ENCODE measurements around the gene ZFY. TPM values are rescaled to one million over a fixed set of nuclear protein-coding genes. Genes with fewer than 3 reads are reported as not detected.
"Not testable (repeated sequence)": the region's sequence is repeated elsewhere in the genome, so short reads cannot be mapped to it uniquely, and the experiment has no call there.

ZFY gene
- total and polyA plus RNA-seq, 5 donors from 2014 or later, result 10.0 TPM; not detected in 4

DNA sequence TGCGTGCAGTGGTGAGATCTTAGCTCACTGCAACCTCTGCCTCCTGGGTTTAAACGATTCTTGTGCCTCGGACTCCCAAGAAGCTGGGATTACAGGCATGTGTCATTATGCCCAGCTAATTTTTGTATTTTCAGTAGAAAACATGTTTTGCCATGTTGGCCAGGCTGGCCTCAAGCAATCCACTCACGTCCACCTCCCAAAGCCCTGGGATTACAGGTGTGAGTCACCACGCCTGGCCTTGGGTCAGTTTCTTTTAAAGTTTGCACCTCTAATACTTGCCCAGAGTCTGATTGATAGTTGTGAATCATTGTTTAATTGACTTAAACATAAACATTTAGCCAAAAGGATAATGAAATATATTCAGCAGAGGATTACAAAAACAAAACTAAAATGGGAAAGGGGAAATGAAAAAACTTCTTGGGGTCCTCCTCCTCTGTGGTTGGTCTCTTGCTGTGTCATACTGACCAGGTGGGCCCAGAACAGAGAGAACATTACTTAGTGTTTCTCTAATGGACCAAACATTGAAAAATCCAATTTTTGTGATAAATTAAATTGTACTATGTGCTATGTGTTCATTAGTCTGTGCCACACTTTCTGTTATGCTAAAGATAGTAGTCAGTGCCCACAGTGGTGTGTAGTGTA, 38.0 kb downstream of the ZFY start:
- no peaks in the 10 kb centered on the region for H3K4me1 ChIP-seq (ENCODE audit: control insufficient read depth, insufficient read depth, low read length, poor library complexity, severe bottlenecking)
- H3K9me3 ChIP-seq (ENCODE audit: control insufficient read depth in 2 of 2, low read length in 2 of 2), result no peaks in the 10 kb centered on the region
- peaks cover 1% of the 10 kb centered on the region for H3K36me3 ChIP-seq (ENCODE audit: control insufficient read depth, insufficient read depth, low read length)
- no peak overlapping the region for H3K4me3 ChIP-seq (ENCODE audit: low read depth, low read length)
- H3K27ac Mint-ChIP-seq, result no peak overlapping the region
- no peaks in the 10 kb centered on the region for H3K27me3 ChIP-seq (ENCODE audit: control insufficient read depth, insufficient read depth, low read length)
- ATAC-seq (ENCODE audit: low read depth in 2 of 2) (no peak), DNase-seq (no peak)
- no peaks in the 10 kb centered on the region for H3K27me3 Mint-ChIP-seq
- no peak overlapping the region for H3K4me3 Mint-ChIP-seq
- no peak overlapping the region for H3K27ac ChIP-seq (ENCODE audit: insufficient read depth, low read length, poor library complexity, severe bottlenecking)
- H3K36me3 Mint-ChIP-seq, result no peaks in the 10 kb centered on the region
- peaks cover 0 to 20% (median 10%) of the 10 kb centered on the region in 4 donors for H3K4me1 Mint-ChIP-seq
- no peaks in the 10 kb centered on the region for H3K9me3 Mint-ChIP-seq

GRCh38 chrY:2979283-2979682, 44.1 kb downstream of the ZFY start:
- DNase-seq, result no peak
- Mint-ChIP-seq H3K9me3 (no peaks in the 10 kb centered on the region), H3K27ac (no peak overlapping the region), H3K36me3 (no peaks in the 10 kb centered on the region), H3K27me3 (no peaks in the 10 kb centered on the region), H3K4me3 (no peak overlapping the region), H3K4me1 (no peaks in the 10 kb centered on the region)
- Histone ChIP-seq H3K9me3 (ENCODE audit: control insufficient read depth in 2 of 2, low read length in 2 of 2) (no peaks in the 10 kb centered on the region), H3K27me3 (ENCODE audit: control insufficient read depth, insufficient read depth, low read length) (no peaks in the 10 kb centered on the region), H3K4me3 (ENCODE audit: low read depth, low read length) (no peak overlapping the region), H3K4me1 (ENCODE audit: control insufficient read depth, insufficient read depth, low read length, poor library complexity, severe bottlenecking) (no peaks in the 10 kb centered on the region), H3K36me3 (ENCODE audit: control insufficient read depth, insufficient read depth, low read length) (peaks cover 11% of the 10 kb centered on the region), H3K27ac (ENCODE audit: insufficient read depth, low read length, poor library complexity, severe bottlenecking) (no peak overlapping the region)
- ATAC-seq (ENCODE audit: low read depth in 2 of 2), result no peak

- no peak overlapping the region for H3K4me3 ChIP-seq (ENCODE audit: low read depth, low read length)
- H3K4me1 ChIP-seq (ENCODE audit: control insufficient read depth, insufficient read depth, low read length, poor library complexity, severe bottlenecking), result no peaks in the 10 kb centered on the region
- Mint-ChIP-seq H3K4me1 (no peaks in the 10 kb centered on the region), H3K27ac (no peak overlapping the region), H3K36me3 (no peaks in the 10 kb centered on the region), H3K27me3 (no peaks in the 10 kb centered on the region), H3K9me3 (no peaks in the 10 kb centered on the region), H3K4me3 (no peak overlapping the region)
- no peak overlapping the region for H3K27ac ChIP-seq (ENCODE audit: insufficient read depth, low read length, poor library complexity, severe bottlenecking)
- ATAC-seq (ENCODE audit: low read depth in 2 of 2) (no peak), DNase-seq (no peak)
- no peaks in the 10 kb centered on the region for H3K27me3 ChIP-seq (ENCODE audit: control insufficient read depth, insufficient read depth, low read length)
- H3K9me3 ChIP-seq (ENCODE audit: control insufficient read depth in 2 of 2, low read length in 2 of 2), result no peaks in the 10 kb centered on the region
- peaks cover 3% of the 10 kb centered on the region for H3K36me3 ChIP-seq (ENCODE audit: control insufficient read depth, insufficient read depth, low read length)
Observed at GRCh38 chrY:2984491-2984890, 49.3 kb downstream of the ZFY start.

DNA sequence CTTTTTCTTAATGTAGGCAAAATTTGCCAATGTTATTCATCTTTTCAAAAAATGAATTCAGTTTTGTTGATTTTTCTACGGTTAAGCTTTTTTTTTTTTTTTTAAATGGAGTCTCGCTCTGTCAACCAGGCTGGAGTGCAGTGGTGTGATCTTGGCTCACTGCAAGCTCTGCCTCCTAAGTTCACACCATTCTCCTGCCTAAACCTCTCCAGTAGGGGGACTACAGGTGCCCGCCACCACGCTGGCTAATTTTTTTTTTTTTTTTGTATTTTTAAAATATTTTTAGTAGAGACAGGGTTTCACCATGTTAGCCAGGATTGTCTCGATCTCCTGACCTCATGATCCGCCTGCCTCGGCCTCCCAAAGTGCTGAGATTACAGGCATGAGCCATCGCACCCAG, 52.0 kb downstream of the ZFY start:
- H3K36me3 ChIP-seq (ENCODE audit: control insufficient read depth, insufficient read depth, low read length); H3K4me1 Mint-ChIP-seq; H3K9me3 ChIP-seq (ENCODE audit: control insufficient read depth in 2 of 2, low read length in 2 of 2); H3K9me3 Mint-ChIP-seq; H3K4me3 ChIP-seq (ENCODE audit: low read depth, low read length); H3K27ac ChIP-seq (ENCODE audit: insufficient read depth, low read length, poor library complexity, severe bottlenecking); H3K27me3 ChIP-seq (ENCODE audit: control insufficient read depth, insufficient read depth, low read length); H3K4me1 ChIP-seq (ENCODE audit: control insufficient read depth, insufficient read depth, low read length, poor library complexity, severe bottlenecking); DNase-seq; ATAC-seq (ENCODE audit: low read depth in 2 of 2); H3K27me3 Mint-ChIP-seq; H3K36me3 Mint-ChIP-seq; H3K4me3 Mint-ChIP-seq: not testable (repeated sequence)
- H3K27ac Mint-ChIP-seq, result peak overlapping the region in 1 of 3 donors; percentile 41

- H3K36me3 ChIP-seq (ENCODE audit: control insufficient read depth, insufficient read depth, low read length); H3K4me3 Mint-ChIP-seq; H3K9me3 ChIP-seq (ENCODE audit: control insufficient read depth in 2 of 2, low read length in 2 of 2); H3K27ac ChIP-seq (ENCODE audit: insufficient read depth, low read length, poor library complexity, severe bottlenecking); H3K4me1 Mint-ChIP-seq; ATAC-seq (ENCODE audit: low read depth in 2 of 2); H3K27me3 ChIP-seq (ENCODE audit: control insufficient read depth, insufficient read depth, low read length); H3K4me1 ChIP-seq (ENCODE audit: control insufficient read depth, insufficient read depth, low read length, poor library complexity, severe bottlenecking); DNase-seq; H3K4me3 ChIP-seq (ENCODE audit: low read depth, low read length); H3K36me3 Mint-ChIP-seq; H3K9me3 Mint-ChIP-seq; H3K27me3 Mint-ChIP-seq; H3K27ac Mint-ChIP-seq: not testable (repeated sequence)
Observed at GRCh38 chrY:2997369-2997768, 62.2 kb downstream of the ZFY start.

DNA sequence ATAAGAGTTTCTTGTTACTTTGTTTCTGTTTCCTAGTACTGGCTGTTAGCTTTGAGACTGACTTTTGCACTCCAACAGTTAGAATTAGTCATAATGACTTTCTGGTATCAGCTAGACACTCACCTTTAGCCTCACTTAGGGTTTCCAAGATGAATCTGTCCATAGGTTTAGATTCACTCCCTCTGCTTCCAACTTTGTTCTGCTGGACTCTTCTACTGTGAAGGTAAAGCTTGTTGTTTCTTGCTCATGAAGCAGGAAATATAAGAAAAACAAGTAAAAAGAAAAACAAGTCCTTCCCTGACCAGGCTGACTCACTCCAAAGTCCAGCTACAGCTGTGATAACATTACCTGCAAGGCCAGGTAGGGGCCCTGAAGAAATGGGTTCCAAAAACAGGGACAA, 67.0 kb downstream of the ZFY start:
- DNase-seq (no peak), ATAC-seq (ENCODE audit: low read depth in 2 of 2) (peak; percentile 33 to 48)
- Histone ChIP-seq H3K9me3 (ENCODE audit: control insufficient read depth in 2 of 2, low read length in 2 of 2) (no peaks in the 10 kb centered on the region), H3K4me1 (ENCODE audit: control insufficient read depth, insufficient read depth, low read length, poor library complexity, severe bottlenecking) (peaks cover 5% of the 10 kb centered on the region), H3K4me3 (ENCODE audit: low read depth, low read length) (peak overlapping the region; percentile 91), H3K36me3 (ENCODE audit: control insufficient read depth, insufficient read depth, low read length) (no peaks in the 10 kb centered on the region), H3K27me3 (ENCODE audit: control insufficient read depth, insufficient read depth, low read length) (no peaks in the 10 kb centered on the region), H3K27ac (ENCODE audit: insufficient read depth, low read length, poor library complexity, severe bottlenecking) (peak overlapping the region; percentile 79)
- Mint-ChIP-seq H3K9me3 (no peaks in the 10 kb centered on the region), H3K27me3 (no peaks in the 10 kb centered on the region), H3K27ac (peak overlapping the region in 1 of 3 donors; percentile 98), H3K36me3 (no peaks in the 10 kb centered on the region), H3K4me3 (peak overlapping the region in 1 of 4 donors; percentile 98), H3K4me1 (peaks cover 0 to 34% (median 16%) of the 10 kb centered on the region in 4 donors)

DNA sequence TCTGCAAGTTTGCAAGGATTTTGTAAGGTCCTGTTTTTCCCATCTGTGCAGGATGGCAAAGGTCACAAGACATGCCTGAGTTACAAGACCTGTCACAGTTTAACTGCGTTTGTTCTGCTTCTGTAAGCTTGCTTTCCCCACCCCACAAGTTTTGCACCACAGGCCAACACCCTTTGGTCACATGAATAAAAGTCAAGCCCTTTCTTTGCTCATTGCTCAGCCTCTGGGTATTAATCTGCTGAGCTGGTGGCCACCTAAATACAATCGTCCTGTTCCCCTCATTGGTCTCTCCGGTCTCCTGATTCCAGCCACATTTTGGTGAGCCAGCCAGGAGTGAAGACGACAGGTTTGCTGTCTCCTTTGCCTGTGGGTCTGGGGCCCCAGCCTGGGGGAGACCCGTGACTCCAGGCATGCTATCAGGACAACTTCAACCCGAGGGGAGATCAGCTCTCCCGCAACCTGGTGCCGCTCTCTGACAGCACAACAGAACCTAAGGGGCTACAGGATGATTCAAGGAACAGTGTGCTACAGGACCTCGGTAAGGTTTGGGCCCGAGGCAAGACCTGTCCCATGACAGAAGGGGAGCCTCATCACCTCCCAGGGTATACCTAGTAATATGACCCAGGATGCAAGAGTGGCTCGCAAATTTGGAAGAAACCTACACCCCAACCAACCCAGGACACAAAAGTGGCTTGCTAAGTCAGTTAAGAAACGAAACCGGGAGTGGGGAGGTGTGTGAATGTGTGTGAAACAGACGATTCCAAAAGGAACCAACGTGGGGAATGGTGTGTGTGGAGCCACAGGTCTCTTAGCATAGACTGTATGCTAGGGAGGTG, 67.7 kb downstream of the ZFY start:
- ATAC-seq (ENCODE audit: low read depth in 2 of 2) (peak; percentile 32 to 38), DNase-seq (no peak)
- no peaks in the 10 kb centered on the region for H3K9me3 Mint-ChIP-seq
- H3K4me3 Mint-ChIP-seq, result peak overlapping the region in 1 of 4 donors; percentile 98
- no peaks in the 10 kb centered on the region for H3K27me3 Mint-ChIP-seq
- H3K4me1 ChIP-seq (ENCODE audit: control insufficient read depth, insufficient read depth, low read length, poor library complexity, severe bottlenecking), result peaks cover 5% of the 10 kb centered on the region
- peaks cover 0 to 38% (median 16%) of the 10 kb centered on the region in 4 donors for H3K4me1 Mint-ChIP-seq
- H3K36me3 Mint-ChIP-seq, result no peaks in the 10 kb centered on the region
- peak overlapping the region; percentile 91 for H3K4me3 ChIP-seq (ENCODE audit: low read depth, low read length)
- H3K9me3 ChIP-seq (ENCODE audit: control insufficient read depth in 2 of 2, low read length in 2 of 2), result no peaks in the 10 kb centered on the region
- peak overlapping the region in 1 of 3 donors; percentile 98 for H3K27ac Mint-ChIP-seq
- H3K27ac ChIP-seq (ENCODE audit: insufficient read depth, low read length, poor library complexity, severe bottlenecking), result peak overlapping the region; percentile 79
- H3K36me3 ChIP-seq (ENCODE audit: control insufficient read depth, insufficient read depth, low read length), result no peaks in the 10 kb centered on the region
- H3K27me3 ChIP-seq (ENCODE audit: control insufficient read depth, insufficient read depth, low read length), result no peaks in the 10 kb centered on the region

- Mint-ChIP-seq H3K27me3 (no peaks in the 10 kb centered on the region), H3K36me3 (no peaks in the 10 kb centered on the region), H3K4me1 (peaks cover 0 to 38% (median 18%) of the 10 kb centered on the region in 4 donors), H3K9me3 (no peaks in the 10 kb centered on the region), H3K27ac (peak overlapping the region in 1 of 3 donors; percentile 98), H3K4me3 (peak overlapping the region in 1 of 4 donors; percentile 98)
- Histone ChIP-seq H3K27ac (ENCODE audit: insufficient read depth, low read length, poor library complexity, severe bottlenecking) (peak overlapping the region; percentile 79), H3K36me3 (ENCODE audit: control insufficient read depth, insufficient read depth, low read length) (no peaks in the 10 kb centered on the region), H3K9me3 (ENCODE audit: control insufficient read depth in 2 of 2, low read length in 2 of 2) (no peaks in the 10 kb centered on the region), H3K27me3 (ENCODE audit: control insufficient read depth, insufficient read depth, low read length) (no peaks in the 10 kb centered on the region), H3K4me3 (ENCODE audit: low read depth, low read length) (peak overlapping the region; percentile 91), H3K4me1 (ENCODE audit: control insufficient read depth, insufficient read depth, low read length, poor library complexity, severe bottlenecking) (peaks cover 5% of the 10 kb centered on the region)
- DNase-seq (no peak), ATAC-seq (ENCODE audit: low read depth in 2 of 2) (peak in 1 of 2 donors; percentile 54)
Observed at GRCh38 chrY:3003516-3003830, 68.3 kb downstream of the ZFY start.
